HG03280 (cell line): Measurements from ENCODE around the gene SLC22A13.

ENCODE experiments used
- ATAC-seq: cut with Tn5 transposase; IDR thresholded peaks from one replicate; pipeline ENCODE4 v1.9.1; 2021; ENCODE audit warnings: mild to moderate bottlenecking, moderate library complexity; ENCODE audit not compliant: unreplicated experiment

Gene SLC22A13

GRCh38 chr3:38325256-38325655 is 59.6 kb downstream of the SLC22A13 start:
- no peak for ATAC-seq

GRCh38 chr3:38327335-38328009 is 61.9 kb downstream of the SLC22A13 start:
- ATAC-seq: no peak
